HUES48 (cell line): Measurements from ENCODE around the gene PRKCA.

Experiments
- H3K27ac ChIP-seq: one replicate; pipeline ENCODE4 v1.7.0; 2013; ENCODE audit warnings: low read depth, low read length, inconsistent platforms
- H3K27me3 ChIP-seq: 2 replicates; pipeline ENCODE4 v1.6.1; 2013; ENCODE audit warnings: mild to moderate bottlenecking, low read length; ENCODE audit not compliant: control insufficient read depth, insufficient read depth
- H3K36me3 ChIP-seq: 2 replicates; pipeline ENCODE4 v1.6.1; 2013; ENCODE audit warnings: low read length; ENCODE audit not compliant: control insufficient read depth, insufficient read depth
- H3K4me1 ChIP-seq: 2 replicates; pipeline ENCODE4 v1.6.1; 2013; ENCODE audit warnings: mild to moderate bottlenecking, low read length; ENCODE audit not compliant: control insufficient read depth, insufficient read depth
- H3K4me3 ChIP-seq: 2 replicates; pipeline ENCODE4 v1.5.1; 2013; ENCODE audit warnings: mild to moderate bottlenecking, low read depth, low read length
- H3K9ac ChIP-seq: 2 replicates; pipeline ENCODE4 v1.6.1; 2013; ENCODE audit warnings: mild to moderate bottlenecking, low read depth, low read length, moderate library complexity
- H3K9me3 ChIP-seq: 2 replicates; pipeline ENCODE4 v1.6.1; 2013; ENCODE audit warnings: low read length; ENCODE audit not compliant: control insufficient read depth, insufficient read depth

PRKCA gene

GRCh38 chr17:66750116-66750515 is 447.7 kb downstream of the PRKCA start:
- Histone ChIP-seq H3K4me3 (no peak overlapping the region), H3K9me3 (no peaks in the 10 kb centered on the region), H3K27ac (no peak overlapping the region), H3K36me3 (no peaks in the 10 kb centered on the region), H3K4me1 (peaks cover 5% of the 10 kb centered on the region; the same call in 1 of the 2 replicates), H3K27me3 (no peaks in the 10 kb centered on the region), H3K9ac (no peak overlapping the region)

GRCh38 chr17:66750781-66751543 is 448.5 kb downstream of the PRKCA start:
- no peaks in the 10 kb centered on the region for H3K9me3 ChIP-seq
- no peak overlapping the region for H3K4me3 ChIP-seq
- no peak overlapping the region for H3K27ac ChIP-seq
- no peaks in the 10 kb centered on the region for H3K36me3 ChIP-seq
- H3K9ac ChIP-seq, result no peak overlapping the region
- H3K27me3 ChIP-seq, result no peaks in the 10 kb centered on the region
- peaks cover 5% of the 10 kb centered on the region; the same call in 1 of the 2 replicates for H3K4me1 ChIP-seq

- peaks cover 5% of the 10 kb centered on the region; the same call in 1 of the 2 replicates for H3K4me1 ChIP-seq
- no peak overlapping the region for H3K27ac ChIP-seq
- no peaks in the 10 kb centered on the region for H3K36me3 ChIP-seq
- no peak overlapping the region for H3K9ac ChIP-seq
- H3K9me3 ChIP-seq, result no peaks in the 10 kb centered on the region
- no peak overlapping the region for H3K4me3 ChIP-seq
- H3K27me3 ChIP-seq, result no peaks in the 10 kb centered on the region
Measured at GRCh38 chr17:66751771-66752170, 449.4 kb downstream of the PRKCA start.

- Histone ChIP-seq H3K4me1 (peaks cover 5% of the 10 kb centered on the region; the same call in 1 of the 2 replicates), H3K27ac (no peak overlapping the region), H3K9me3 (no peaks in the 10 kb centered on the region), H3K9ac (no peak overlapping the region), H3K27me3 (no peaks in the 10 kb centered on the region), H3K4me3 (no peak overlapping the region), H3K36me3 (no peaks in the 10 kb centered on the region)
Measured at GRCh38 chr17:66752411-66752810, 450.0 kb downstream of the PRKCA start.

- H3K4me1 ChIP-seq, result peaks cover 2% of the 10 kb centered on the region; the same call in 1 of the 2 replicates
- no peaks in the 10 kb centered on the region for H3K27me3 ChIP-seq
- H3K9ac ChIP-seq, result no peak overlapping the region
- no peaks in the 10 kb centered on the region for H3K9me3 ChIP-seq
- no peak overlapping the region for H3K4me3 ChIP-seq
- no peak overlapping the region for H3K27ac ChIP-seq
- H3K36me3 ChIP-seq, result no peaks in the 10 kb centered on the region
Measured at GRCh38 chr17:66753126-66753920, 450.9 kb downstream of the PRKCA start.

GRCh38 chr17:66755101-66755943 is 452.9 kb downstream of the PRKCA start:
- Histone ChIP-seq H3K9me3 (no peaks in the 10 kb centered on the region), H3K4me3 (no peak overlapping the region), H3K4me1 (no peaks in the 10 kb centered on the region), H3K9ac (no peak overlapping the region), H3K36me3 (no peaks in the 10 kb centered on the region), H3K27me3 (no peaks in the 10 kb centered on the region), H3K27ac (no peak overlapping the region)

- Histone ChIP-seq H3K27me3 (no peaks in the 10 kb centered on the region), H3K4me3 (no peak overlapping the region), H3K27ac (no peak overlapping the region), H3K9ac (no peak overlapping the region), H3K9me3 (no peaks in the 10 kb centered on the region), H3K36me3 (no peaks in the 10 kb centered on the region), H3K4me1 (no peaks in the 10 kb centered on the region)
Measured at GRCh38 chr17:66755944-66756290, 453.5 kb downstream of the PRKCA start.

GRCh38 chr17:66760324-66760723 is 457.9 kb downstream of the PRKCA start:
- peaks cover 12% of the 10 kb centered on the region for H3K4me1 ChIP-seq
- no peaks in the 10 kb centered on the region for H3K36me3 ChIP-seq
- no peak overlapping the region for H3K9ac ChIP-seq
- no peaks in the 10 kb centered on the region for H3K9me3 ChIP-seq
- H3K27me3 ChIP-seq, result no peaks in the 10 kb centered on the region
- H3K4me3 ChIP-seq, result no peak overlapping the region
- H3K27ac ChIP-seq, result no peak overlapping the region

GRCh38 chr17:66762276-66762675 is 459.9 kb downstream of the PRKCA start:
- H3K27me3 ChIP-seq, result no peaks in the 10 kb centered on the region
- no peaks in the 10 kb centered on the region for H3K36me3 ChIP-seq
- H3K27ac ChIP-seq, result no peak overlapping the region
- H3K4me1 ChIP-seq, result peaks cover 12% of the 10 kb centered on the region
- no peaks in the 10 kb centered on the region for H3K9me3 ChIP-seq
- H3K9ac ChIP-seq, result no peak overlapping the region
- H3K4me3 ChIP-seq, result no peak overlapping the region

- no peaks in the 10 kb centered on the region for H3K27me3 ChIP-seq
- no peak overlapping the region for H3K27ac ChIP-seq
- peaks cover 12% of the 10 kb centered on the region for H3K4me1 ChIP-seq
- H3K4me3 ChIP-seq, result no peak overlapping the region
- H3K9ac ChIP-seq, result no peak overlapping the region
- H3K9me3 ChIP-seq, result no peaks in the 10 kb centered on the region
- H3K36me3 ChIP-seq, result no peaks in the 10 kb centered on the region
Measured at GRCh38 chr17:66763056-66763455, 460.6 kb downstream of the PRKCA start.
